HG02970 (cell line): Measurements from ENCODE around the gene SH2D2A.

Experiments
- ATAC-seq: cut with Tn5 transposase; IDR thresholded peaks from one replicate; pipeline ENCODE4 v1.9.1; 2021; ENCODE audit warnings: mild to moderate bottlenecking, moderate library complexity, moderate number of reproducible peaks; ENCODE audit not compliant: unreplicated experiment, low FRiP score

SH2D2A gene

GRCh38 chr1:156848461-156849150 is 32.0 kb upstream of the SH2D2A start:
- no peak for ATAC-seq

GRCh38 chr1:156847591-156848460 is 31.2 kb upstream of the SH2D2A start:
- ATAC-seq, result no peak

- ATAC-seq, result no peak
Measured at GRCh38 chr1:156846643-156847042, 30.0 kb upstream of the SH2D2A start.

GRCh38 chr1:156845953-156846545 is 29.4 kb upstream of the SH2D2A start:
- ATAC-seq, result no peak

- no peak for ATAC-seq
Measured at GRCh38 chr1:156845055-156845952, 28.7 kb upstream of the SH2D2A start.

DNA sequence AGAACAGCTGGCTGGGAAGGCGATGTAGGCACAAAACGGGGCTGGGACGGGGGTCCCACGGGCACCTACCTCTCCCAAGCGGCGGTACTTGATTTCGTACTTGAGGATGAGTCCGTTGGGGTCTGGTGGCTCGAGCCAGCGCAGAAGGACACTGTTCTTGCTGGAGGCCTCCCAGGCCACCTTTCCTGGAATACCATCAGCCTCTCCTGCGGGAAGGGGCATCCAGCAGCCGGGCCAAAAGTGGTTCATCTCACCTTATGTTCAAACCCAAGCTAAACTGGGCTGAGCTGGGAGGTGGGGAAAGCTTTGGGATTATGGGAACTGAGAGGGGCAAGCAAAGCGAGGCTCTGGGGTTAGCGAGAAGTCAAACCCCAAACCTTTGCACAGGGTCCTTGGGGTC is 28.0 kb upstream of the SH2D2A start:
- ATAC-seq, result no peak

DNA sequence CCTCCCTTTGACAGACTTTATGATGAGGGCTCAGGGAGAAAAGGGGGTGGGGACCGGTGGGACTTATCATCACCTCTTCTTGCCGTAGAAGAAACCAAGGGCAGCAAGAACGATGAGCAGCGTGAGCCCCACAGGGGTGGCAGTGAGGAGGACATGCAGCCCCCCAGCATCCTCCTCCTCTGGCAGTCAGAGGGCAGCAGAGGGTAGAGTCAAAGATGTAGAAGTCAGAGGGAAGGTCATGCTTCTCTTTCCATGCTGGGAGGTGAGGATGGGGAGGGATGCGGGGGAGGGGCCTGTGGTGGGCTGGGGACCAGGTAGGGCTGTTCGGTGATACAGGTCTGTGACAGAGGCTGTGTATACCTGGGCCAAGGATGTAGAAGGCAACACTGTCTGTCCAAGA is 27.5 kb upstream of the SH2D2A start:
- no peak for ATAC-seq

GRCh38 chr1:156842618-156843300 is 26.1 kb upstream of the SH2D2A start:
- ATAC-seq, result no peak

GRCh38 chr1:156841295-156841855 is 24.7 kb upstream of the SH2D2A start:
- no peak for ATAC-seq

GRCh38 chr1:156840898-156841279 is 24.2 kb upstream of the SH2D2A start:
- ATAC-seq, result no peak

DNA sequence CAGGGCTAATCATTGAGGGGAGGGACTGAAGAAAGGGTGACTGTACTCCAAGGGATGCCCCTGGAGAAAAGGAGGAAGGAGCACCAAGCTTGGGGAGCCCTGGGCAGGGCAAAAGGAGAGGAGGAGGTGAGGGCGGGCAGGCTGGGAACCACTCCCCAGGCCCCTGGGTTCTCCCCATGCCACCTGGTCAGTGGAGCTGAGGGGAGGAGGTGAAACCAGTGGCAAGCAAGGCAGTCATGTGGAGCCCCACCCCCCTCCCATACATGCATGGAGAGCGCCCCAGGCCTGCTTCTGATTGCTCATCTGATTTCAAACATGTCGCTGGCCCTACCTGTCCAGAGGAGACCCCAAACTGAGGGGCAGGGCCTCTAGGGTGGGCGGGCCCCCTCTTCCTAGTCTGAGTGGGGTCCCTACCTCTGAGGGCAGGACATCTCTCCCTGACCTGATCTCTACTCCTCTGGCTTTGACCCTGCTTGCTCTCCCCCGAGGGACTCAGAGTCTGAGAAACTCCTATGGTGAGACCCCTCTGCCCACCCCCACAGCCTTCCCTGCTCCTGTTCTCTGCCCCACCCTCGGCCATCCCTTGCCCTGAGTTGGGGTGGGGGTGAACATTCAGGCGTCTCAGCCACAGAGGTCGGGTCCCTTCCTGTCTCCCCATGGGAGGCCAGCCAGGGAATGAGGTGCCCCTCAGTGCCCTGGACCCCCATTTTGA is 23.7 kb upstream of the SH2D2A start:
- no peak for ATAC-seq

DNA sequence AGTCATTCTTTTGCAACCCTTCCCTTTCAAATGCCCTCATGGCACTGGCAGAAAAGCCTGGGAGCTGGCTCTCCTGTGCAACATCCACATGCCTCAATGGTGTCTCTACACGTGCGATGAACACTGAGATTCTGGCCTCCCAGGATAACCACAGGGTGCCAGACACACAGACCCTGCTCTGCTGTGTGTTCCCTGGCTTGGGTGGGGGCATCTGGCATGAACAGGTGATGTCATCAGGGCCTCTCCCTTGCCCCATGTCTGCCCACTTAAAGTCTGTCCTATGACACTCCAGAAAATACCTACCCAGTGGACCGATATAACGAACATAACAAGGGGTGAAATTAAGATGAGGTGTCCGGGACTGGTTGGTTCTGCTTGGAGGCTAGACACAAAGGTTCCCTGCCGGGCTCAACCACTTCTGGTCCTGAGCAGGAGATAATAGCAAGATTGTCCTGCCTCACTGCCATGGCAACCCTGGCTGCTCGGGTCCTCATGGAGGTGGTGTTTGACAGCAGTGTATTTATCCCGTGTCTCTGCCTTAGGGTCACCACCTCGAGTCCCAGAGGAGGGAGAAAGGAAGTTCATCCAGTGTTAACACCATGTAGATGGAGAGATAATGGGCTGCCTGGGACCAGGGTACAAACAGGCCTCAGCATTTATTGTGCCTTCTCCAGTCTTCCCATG is 22.9 kb upstream of the SH2D2A start:
- ATAC-seq, result no peak

- no peak for ATAC-seq
Measured at GRCh38 chr1:156838972-156839371, 22.3 kb upstream of the SH2D2A start.

DNA sequence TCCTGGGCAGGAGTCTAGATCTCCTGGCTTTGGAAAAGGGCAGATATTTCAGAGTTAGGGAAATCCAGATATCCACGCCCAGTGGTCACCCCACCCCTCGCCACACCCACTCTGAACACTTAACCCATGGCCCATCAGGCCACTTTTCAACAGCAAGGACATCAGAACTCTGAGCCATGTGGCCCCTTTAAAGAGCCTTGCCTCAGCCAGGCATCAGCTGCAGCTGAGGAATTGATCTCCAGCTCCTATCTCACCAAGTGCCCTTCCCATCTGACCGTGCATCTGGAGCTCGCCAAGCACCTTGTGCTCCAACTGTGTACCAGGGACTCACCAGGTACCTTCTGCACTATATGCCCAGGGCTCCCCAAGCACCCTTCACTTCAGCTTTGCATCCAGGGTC is 20.2 kb upstream of the SH2D2A start:
- ATAC-seq, result no peak

GRCh38 chr1:156836041-156836654 is 19.5 kb upstream of the SH2D2A start:
- no peak for ATAC-seq

DNA sequence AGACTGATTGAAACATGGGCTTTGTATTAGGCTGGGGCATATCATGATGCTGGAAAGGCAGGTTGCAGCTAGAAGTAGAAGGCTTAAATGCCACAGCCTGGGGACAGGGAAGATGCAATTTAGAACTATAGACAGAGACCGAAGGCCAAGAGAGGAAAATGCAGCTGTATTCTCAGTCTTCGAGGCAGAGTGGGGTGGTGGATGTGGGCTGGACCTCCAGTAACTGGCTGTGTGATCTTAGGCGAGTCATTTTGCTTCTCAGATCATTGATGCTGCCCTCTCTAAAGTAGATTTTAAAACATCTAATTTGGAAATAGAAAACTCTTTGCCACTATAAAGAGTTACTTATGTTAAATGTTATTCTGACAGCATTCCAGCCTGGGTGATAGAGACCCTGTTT is 17.7 kb upstream of the SH2D2A start:
- no peak for ATAC-seq

DNA sequence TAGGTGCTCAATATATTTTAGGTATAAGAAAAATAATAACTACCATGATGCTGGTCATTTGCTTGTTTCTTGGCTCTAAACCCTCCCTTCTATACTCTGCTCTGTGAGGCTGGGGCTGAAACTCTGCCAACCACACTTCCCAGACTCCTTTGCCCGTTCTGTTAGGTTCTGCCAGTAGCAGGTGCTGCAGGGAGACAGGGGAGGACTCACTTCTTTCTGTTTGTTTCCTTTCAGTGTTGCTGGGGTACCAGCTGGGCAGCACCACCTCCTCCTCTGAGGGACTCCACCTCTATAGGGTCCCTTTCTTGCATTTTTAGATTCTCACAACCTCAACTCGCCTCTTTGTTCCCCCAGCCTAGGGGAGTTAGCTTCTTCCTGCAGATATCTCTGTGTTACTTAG is 17.0 kb upstream of the SH2D2A start:
- ATAC-seq, result no peak

GRCh38 chr1:156832434-156832833 is 15.8 kb upstream of the SH2D2A start:
- no peak for ATAC-seq
